Neural progenitor cell (in vitro differentiated cells): ENCODE data around the gene FCSK.

Experiments used
- EZH2 ChIP-seq: fragments of 200-600 bp; sonication (generic); IDR thresholded peaks from 2 replicates; pipeline ENCODE4 v1.6.1; 2017; ENCODE audit warnings: antibody characterized with exemption, mild to moderate bottlenecking, moderate library complexity
- EZH2phosphoT487 ChIP-seq: fragments of 200-600 bp; sonication (generic); IDR thresholded peaks from 2 replicates; pipeline ENCODE4 v1.6.1; 2017; ENCODE audit warnings: antibody characterized with exemption
- TF ChIP-seq, protein P1 (sequence below): fragments of 200-600 bp; sonication (generic); IDR thresholded peaks from 2 replicates; pipeline ENCODE4 v1.5.1; 2017; ENCODE audit warnings: antibody characterized with exemption, mild to moderate bottlenecking

DNA sequence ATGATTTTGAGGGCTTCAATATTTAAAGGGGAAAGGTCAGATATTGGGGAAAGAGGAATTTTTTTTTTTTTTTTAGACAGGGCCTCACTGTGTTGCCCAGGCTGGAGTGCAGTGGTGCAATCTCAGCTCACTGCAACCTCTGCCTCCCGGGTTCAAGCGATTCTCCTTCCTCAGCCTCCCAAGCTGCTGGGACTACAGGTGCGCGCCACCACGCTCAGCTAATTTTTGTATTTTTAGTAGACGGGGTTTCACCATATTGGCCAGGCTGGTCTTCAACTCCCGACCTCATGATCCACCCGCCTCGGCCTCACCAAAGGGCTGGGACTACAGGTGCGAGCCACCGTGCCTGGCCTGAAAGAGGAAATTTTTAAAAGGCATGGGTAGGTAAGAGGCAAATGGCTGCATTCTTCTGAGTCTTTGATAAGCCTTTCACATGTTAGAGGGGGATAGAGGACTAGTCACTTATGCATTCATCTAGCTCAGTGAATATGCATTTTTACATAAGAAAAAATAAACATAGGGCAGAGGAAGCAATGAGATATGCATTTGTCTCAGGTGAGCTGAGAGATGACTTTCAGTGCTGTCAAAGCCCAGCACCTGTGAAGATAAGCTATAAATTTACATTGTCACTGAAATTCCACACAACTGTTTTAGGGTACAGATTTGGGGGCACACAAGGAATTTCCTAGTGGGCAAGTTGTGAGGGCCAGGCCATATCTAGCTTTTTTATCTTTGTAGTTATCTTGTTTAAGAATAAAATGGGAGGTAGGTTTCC lies 1.1 kb upstream of the FCSK start:
- TF ChIP-seq, protein P1, sequence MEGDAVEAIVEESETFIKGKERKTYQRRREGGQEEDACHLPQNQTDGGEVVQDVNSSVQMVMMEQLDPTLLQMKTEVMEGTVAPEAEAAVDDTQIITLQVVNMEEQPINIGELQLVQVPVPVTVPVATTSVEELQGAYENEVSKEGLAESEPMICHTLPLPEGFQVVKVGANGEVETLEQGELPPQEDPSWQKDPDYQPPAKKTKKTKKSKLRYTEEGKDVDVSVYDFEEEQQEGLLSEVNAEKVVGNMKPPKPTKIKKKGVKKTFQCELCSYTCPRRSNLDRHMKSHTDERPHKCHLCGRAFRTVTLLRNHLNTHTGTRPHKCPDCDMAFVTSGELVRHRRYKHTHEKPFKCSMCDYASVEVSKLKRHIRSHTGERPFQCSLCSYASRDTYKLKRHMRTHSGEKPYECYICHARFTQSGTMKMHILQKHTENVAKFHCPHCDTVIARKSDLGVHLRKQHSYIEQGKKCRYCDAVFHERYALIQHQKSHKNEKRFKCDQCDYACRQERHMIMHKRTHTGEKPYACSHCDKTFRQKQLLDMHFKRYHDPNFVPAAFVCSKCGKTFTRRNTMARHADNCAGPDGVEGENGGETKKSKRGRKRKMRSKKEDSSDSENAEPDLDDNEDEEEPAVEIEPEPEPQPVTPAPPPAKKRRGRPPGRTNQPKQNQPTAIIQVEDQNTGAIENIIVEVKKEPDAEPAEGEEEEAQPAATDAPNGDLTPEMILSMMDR = no peak
- no peak for TF ChIP-seq EZH2
- no peak for TF ChIP-seq EZH2phosphoT487
